Muscle of leg (tissue), 11 donors: ENCODE results near the gene HSD3B7. TPM values are rescaled to one million over a fixed set of nuclear protein-coding genes. Genes with fewer than 3 reads are reported as not detected.

Source experiments
- DNase-seq: peaks from one replicate; pipeline ENCODE4 v3.0.0; 2013
- H3K27ac ChIP-seq: one replicate; pipeline ENCODE4 v1.5.1; 2013; ENCODE audit warnings: mild to moderate bottlenecking, low read length, control low read depth
- H3K27me3 ChIP-seq: one replicate; pipeline ENCODE4 v1.6.1; 2013; ENCODE audit warnings: low read length; ENCODE audit not compliant: control insufficient read depth, insufficient read depth
- H3K36me3 ChIP-seq: one replicate; pipeline ENCODE4 v1.6.1; 2013; ENCODE audit warnings: low read length; ENCODE audit not compliant: control insufficient read depth, insufficient read depth
- H3K4me1 ChIP-seq: one replicate; pipeline ENCODE4 v1.6.1; 2013; ENCODE audit warnings: low read length; ENCODE audit not compliant: control insufficient read depth, insufficient read depth
- H3K4me3 ChIP-seq: one replicate; pipeline ENCODE4 v1.5.1; 2013; ENCODE audit warnings: low read length, control low read depth
- H3K9me3 ChIP-seq: replicated peaks from 2 replicates; pipeline ENCODE4 v1.6.1; 2013; ENCODE audit warnings: low read depth, low read length; ENCODE audit not compliant: control insufficient read depth
- WGBS: methylation state at CpG from one replicate; pipeline ENCODE4 v1.1.5; 2013; ENCODE audit warnings: missing lambda C conversion rate; ENCODE audit not compliant: insufficient coverage; 5-methylcytosine and 5-hydroxymethylcytosine counted together
- polyA plus RNA-seq, 8 donors: library from polyadenylated mRNA; unstranded; fragments of 120-200 nt; gene quantifications; one replicate each; pipeline versions ENCODE4 v1.2.1 to v1.2.3, GENCODE V29; 2013; ENCODE audit warnings: inconsistent platforms in 1 of 8, low replicate concordance in 1 of 8; ENCODE audit not compliant: insufficient read length in 8 of 8, insufficient read depth in 1 of 8
- total RNA-seq: library from RNA; stranded (reverse); fragments of 120-200 nt; gene quantifications from one replicate; pipeline ENCODE4 v1.2.4, GENCODE V29; 2013

HSD3B7 gene
- total and polyA plus RNA-seq, 9 donors: 7.3 to 13.7 (median 9.1) TPM

GRCh38 chr16:30947859-30948666, 36.9 kb upstream of the HSD3B7 start:
- Histone ChIP-seq H3K27me3 (no peaks in the 10 kb centered on the region), H3K36me3 (peaks cover 19% of the 10 kb centered on the region), H3K9me3 (no peaks in the 10 kb centered on the region), H3K4me1 (peaks cover 37% of the 10 kb centered on the region), H3K27ac (peak overlapping the region; percentile 93), H3K4me3 (peak overlapping the region; percentile 84)
- 5% methylated on average over 23 of the region's 44 CpGs for WGBS
- peak; percentile 98 for DNase-seq

DNA sequence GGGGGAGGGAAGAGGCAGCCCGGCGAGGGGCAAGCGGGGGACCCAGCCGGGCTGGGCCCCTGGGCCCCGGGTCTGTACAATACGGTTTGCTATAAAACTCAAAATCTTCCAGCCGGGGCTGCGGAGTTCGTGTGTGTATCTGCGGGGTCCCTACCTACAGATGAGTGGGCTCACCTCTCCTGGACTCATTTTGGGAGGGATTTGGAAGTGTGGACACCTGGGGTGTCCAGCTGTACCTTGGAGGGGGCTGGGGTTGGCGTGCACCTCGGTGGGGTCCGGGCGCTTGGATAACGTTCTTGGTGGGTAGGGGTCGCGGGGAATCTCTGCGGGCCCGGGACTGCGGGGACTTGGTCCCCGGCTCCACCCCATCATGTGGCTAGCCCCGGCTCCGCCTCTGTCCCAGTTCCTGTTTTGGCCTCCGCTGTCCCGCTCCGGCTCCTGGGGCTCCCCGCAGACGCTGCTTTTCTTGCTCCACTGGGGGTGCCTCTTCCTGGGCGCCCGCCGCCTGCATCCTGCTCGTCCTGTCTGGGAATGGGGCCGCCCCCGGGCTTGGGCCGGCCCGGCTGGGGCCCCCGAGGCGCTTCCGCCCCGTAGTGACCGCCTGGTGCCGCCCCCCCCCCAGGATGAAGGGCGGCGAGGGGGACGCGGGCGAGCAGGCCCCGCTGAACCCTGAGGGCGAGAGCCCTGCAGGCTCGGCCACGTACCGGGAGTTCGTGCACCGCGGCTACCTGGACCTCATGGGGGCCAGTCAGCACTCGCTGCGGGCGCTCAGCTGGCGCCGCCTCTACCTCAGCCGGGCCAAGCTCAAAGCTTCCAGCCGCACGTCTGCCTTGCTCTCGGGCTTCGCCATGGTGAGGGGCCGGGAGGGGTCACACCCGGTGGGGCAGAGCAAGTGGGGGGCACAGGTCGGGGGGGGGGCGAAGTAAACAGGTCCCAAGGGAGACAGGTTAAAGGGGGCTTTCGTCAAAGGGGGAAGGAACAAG, 36.0 kb upstream of the HSD3B7 start, which contains the start of gene ORAI3:
Gene ORAI3 (plus strand): TSS at position 402 of the 983 bp plus-strand sequence. CDS start 222 bp downstream, at position 624.
- DNase-seq: peak; percentile 87

GRCh38 chr16:30949650-30950515, 35.1 kb upstream of the HSD3B7 start:
- H3K4me3 ChIP-seq: peak overlapping the region; percentile 84
- H3K36me3 ChIP-seq: peaks cover 11% of the 10 kb centered on the region
- peak; percentile 92 for DNase-seq
- no peaks in the 10 kb centered on the region for H3K9me3 ChIP-seq
- WGBS: 2% methylated on average over 20 of the region's 21 CpGs
- peaks cover 49% of the 10 kb centered on the region for H3K4me1 ChIP-seq
- peak overlapping the region; percentile 93 for H3K27ac ChIP-seq
- H3K27me3 ChIP-seq: no peaks in the 10 kb centered on the region

More for the DNA sequence above, 36.0 kb upstream of the HSD3B7 start, which contains the start of gene ORAI3:
- Histone ChIP-seq H3K36me3 (peaks cover 13% of the 10 kb centered on the region), H3K27ac (peak within 1 kb of the TSS; percentile 93), H3K4me1 (peaks cover 46% of the 10 kb centered on the region), H3K9me3 (no peaks in the 10 kb centered on the region), H3K4me3 (peak within 1 kb of the TSS; percentile 84), H3K27me3 (no peaks in the 10 kb centered on the region)
- under 1% methylated on average over 58 of the region's 70 CpGs for WGBS

- DNase-seq: peak; percentile 39
- H3K4me1 ChIP-seq: peaks cover 49% of the 10 kb centered on the region
- 61% methylated on average over 4 of the region's 8 CpGs for WGBS
Observed at GRCh38 chr16:30950516-30951065, 34.4 kb upstream of the HSD3B7 start.

GRCh38 chr16:30951193-30951592, 33.8 kb upstream of the HSD3B7 start:
- Histone ChIP-seq H3K27ac (no peak overlapping the region), H3K4me1 (peaks cover 49% of the 10 kb centered on the region), H3K27me3 (no peaks in the 10 kb centered on the region), H3K36me3 (peaks cover 8% of the 10 kb centered on the region), H3K4me3 (no peak overlapping the region), H3K9me3 (no peaks in the 10 kb centered on the region)
- DNase-seq: peak; percentile 43
- no CpG with 5 or more reads among the region's 1 CpG for WGBS

More at GRCh38 chr16:30950516-30951065, 34.4 kb upstream of the HSD3B7 start:
- Histone ChIP-seq H3K4me3 (no peak overlapping the region), H3K27me3 (no peaks in the 10 kb centered on the region), H3K9me3 (no peaks in the 10 kb centered on the region), H3K36me3 (peaks cover 8% of the 10 kb centered on the region), H3K27ac (peak overlapping the region; percentile 71)

DNA sequence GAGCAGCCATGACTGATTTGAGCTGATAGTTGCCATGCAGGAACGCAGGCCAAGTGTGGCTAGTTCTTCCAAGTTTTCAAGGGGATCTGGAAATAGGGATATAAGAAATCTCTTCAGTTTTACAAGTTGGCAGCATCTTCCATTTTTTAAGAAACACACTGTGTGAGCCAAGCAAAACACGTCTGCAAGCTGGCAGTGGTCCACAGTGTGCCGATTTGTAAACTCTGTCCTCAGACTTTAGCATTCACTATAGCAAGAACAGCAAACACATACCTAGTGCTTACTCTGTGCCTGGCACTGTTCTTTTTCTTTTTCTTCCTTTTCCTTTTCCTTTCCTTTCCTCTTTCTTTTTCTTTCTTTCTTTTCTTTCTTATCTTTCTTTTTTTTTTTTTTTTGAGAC, 33.3 kb upstream of the HSD3B7 start:
- Histone ChIP-seq H3K36me3 (peaks cover 8% of the 10 kb centered on the region), H3K4me1 (peaks cover 51% of the 10 kb centered on the region), H3K27me3 (no peaks in the 10 kb centered on the region), H3K9me3 (no peaks in the 10 kb centered on the region), H3K27ac (no peak overlapping the region), H3K4me3 (no peak overlapping the region)
- peak; percentile 79 for DNase-seq
- 11% methylated on average over 2 of the region's 3 CpGs for WGBS

GRCh38 chr16:30953111-30953510, 31.9 kb upstream of the HSD3B7 start:
- Histone ChIP-seq H3K4me1 (peaks cover 47% of the 10 kb centered on the region), H3K9me3 (no peaks in the 10 kb centered on the region), H3K27ac (no peak overlapping the region), H3K4me3 (no peak overlapping the region), H3K27me3 (no peaks in the 10 kb centered on the region), H3K36me3 (peaks cover 8% of the 10 kb centered on the region)
- DNase-seq: no peak
- 75% methylated on average over 4 of the region's 9 CpGs for WGBS

DNA sequence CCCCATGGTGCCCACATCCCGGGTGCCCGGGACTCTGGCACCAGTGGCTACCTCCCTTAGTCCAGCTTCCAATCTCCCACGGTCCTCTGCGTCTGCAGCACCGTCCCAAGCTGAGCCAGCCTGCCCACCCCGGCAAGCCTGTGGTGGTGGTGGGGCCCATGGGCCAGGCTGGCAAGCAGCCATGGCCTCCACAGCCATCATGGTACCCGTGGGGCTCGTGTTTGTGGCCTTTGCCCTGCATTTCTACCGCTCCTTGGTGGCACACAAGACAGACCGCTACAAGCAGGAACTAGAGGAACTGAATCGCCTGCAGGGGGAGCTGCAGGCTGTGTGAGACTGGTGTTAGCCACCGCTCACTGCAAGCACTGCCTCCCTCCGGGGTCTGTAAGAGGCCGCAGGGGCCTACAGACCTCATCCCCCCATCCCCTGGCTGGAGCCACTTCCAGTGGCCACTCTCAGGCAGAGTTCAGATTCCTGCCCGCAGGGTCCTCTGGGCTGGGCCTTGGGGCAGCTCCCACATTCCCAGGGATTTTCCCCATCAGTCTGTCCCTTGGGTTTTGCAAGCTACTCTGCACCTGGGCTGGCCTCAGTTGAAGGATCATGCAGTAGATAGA, 31.4 kb upstream of the HSD3B7 start:
- Histone ChIP-seq H3K36me3 (peaks cover 8% of the 10 kb centered on the region), H3K9me3 (no peaks in the 10 kb centered on the region), H3K4me1 (peaks cover 46% of the 10 kb centered on the region), H3K27me3 (no peaks in the 10 kb centered on the region), H3K4me3 (no peak overlapping the region), H3K27ac (peak overlapping the region; percentile 54)
- DNase-seq: peak; percentile 84
- 21% methylated on average over 12 of the region's 15 CpGs for WGBS

GRCh38 chr16:30954993-30955392, 30.0 kb upstream of the HSD3B7 start:
- H3K27ac ChIP-seq: no peak overlapping the region
- no peak for DNase-seq
- WGBS: 94% methylated on average over 4 of the region's 8 CpGs
- no peak overlapping the region for H3K4me3 ChIP-seq
- peaks cover 18% of the 10 kb centered on the region for H3K36me3 ChIP-seq
- H3K27me3 ChIP-seq: no peaks in the 10 kb centered on the region
- H3K9me3 ChIP-seq: no peaks in the 10 kb centered on the region
- H3K4me1 ChIP-seq: peaks cover 42% of the 10 kb centered on the region
